B cell (primary cell): ENCODE results near the gene TMBIM6. TPM values are rescaled to one million over a fixed set of nuclear protein-coding genes. Genes with fewer than 3 reads are reported as not detected.

Experiments used
- ATAC-seq: fragments of 200-7000 bp; cut with Tn5 transposase; one replicate; pipeline ENCODE4 v1.10.0; 2021; ENCODE audit warnings: low read depth, mild to moderate bottlenecking, moderate number of reproducible peaks, moderate library complexity
- CTCF ChIA-PET: fragments of 350-600 bp; sonication (Branson Sonifier 250); formaldehyde crosslinking; loops from one replicate; lab custom pipeline; 2021; ENCODE audit warnings: antibody characterized with exemption, inconsistent platforms; lab: Charles Lee
- POLR2A ChIA-PET: fragments of 350-600 bp; sonication (Branson Sonifier 250); formaldehyde crosslinking; loops from one replicate; lab custom pipeline; 2021; ENCODE audit warnings: antibody characterized with exemption; lab: Charles Lee
- DNase-seq: peaks from one replicate; pipeline ENCODE4 v3.0.0; 2013
- H2AFZ ChIP-seq: 2 replicates; pipeline ENCODE4 v1.6.1; 2012; ENCODE audit warnings: mild to moderate bottlenecking, low read depth, low read length; ENCODE audit not compliant: insufficient read depth, poor library complexity, severe bottlenecking
- H3K27ac ChIP-seq, 2 donors: 1 replicate in 1 of 2; 2 replicates in 1 of 2; pipeline ENCODE4 v1.5.1; 2012 to 2013; ENCODE audit warnings: low read length in 2 of 2, mild to moderate bottlenecking in 2 of 2, moderate library complexity in 1 of 2
- H3K27me3 ChIP-seq, 4 experiments: fragments of 200-600 bp in 1 of 4; sonication (generic) in 1 of 4; replicated peaks in 1 of 4; 1 replicate in 2 of 4; 2 replicates in 2 of 4; pipeline versions ENCODE4 v1.6.1 to v1.7.0; 2013 to 2016; ENCODE audit warnings: low read length in 3 of 4, mild to moderate bottlenecking in 2 of 4, mixed read lengths in 1 of 4, moderate library complexity in 1 of 4; ENCODE audit not compliant: insufficient read depth in 4 of 4, control insufficient read depth in 3 of 4; ENCODE audit errors: control extremely low read depth in 1 of 4
- H3K36me3 ChIP-seq, 2 experiments: replicated peaks in 1 of 2; 1 replicate in 1 of 2; 2 replicates in 1 of 2; pipeline versions ENCODE4 v1.6.1 to v1.7.1; 2013; ENCODE audit warnings: low read length in 1 of 2; ENCODE audit not compliant: insufficient read depth in 2 of 2, control insufficient read depth in 1 of 2; ENCODE audit errors: control extremely low read depth in 1 of 2, extremely low read depth in 1 of 2
- H3K4me1 ChIP-seq, 2 donors: fragments of 200-600 bp in 1 of 2; sonication (generic) in 1 of 2; 1 replicate in 1 of 2; 2 replicates in 1 of 2; pipeline versions ENCODE4 v1.5.1 to v1.6.1; 2013 to 2017; ENCODE audit warnings: low read length in 2 of 2; ENCODE audit not compliant: control insufficient read depth in 2 of 2, insufficient read depth in 2 of 2
- H3K4me2 ChIP-seq: replicated peaks from 2 replicates; pipeline ENCODE3; 2012; ENCODE audit warnings: mild to moderate bottlenecking, low read depth, low read length; ENCODE audit not compliant: poor library complexity, severe bottlenecking
- H3K4me3 ChIP-seq, 5 experiments: fragments of 200-600 bp in 1 of 5; sonication (generic) in 1 of 5; 1 replicate in 3 of 5; 2 replicates in 2 of 5; pipeline versions ENCODE4 v1.5.1 to v1.7.0; 2011 to 2016; ENCODE audit warnings: low read length in 4 of 5, mild to moderate bottlenecking in 4 of 5, low read depth in 2 of 5, control low read depth in 1 of 5, moderate library complexity in 1 of 5; ENCODE audit not compliant: insufficient read depth in 1 of 5; ENCODE audit errors: control extremely low read depth in 1 of 5, extremely low read depth in 1 of 5
- H3K79me2 ChIP-seq: fragments of 200-600 bp; sonication (generic); one replicate; pipeline ENCODE4 v1.6.0; 2016; ENCODE audit warnings: low read length; ENCODE audit not compliant: control insufficient read depth, insufficient read depth
- H3K9ac ChIP-seq: fragments of 200-600 bp; sonication (generic); 2 replicates; pipeline ENCODE4 v1.6.1; 2017; ENCODE audit warnings: mild to moderate bottlenecking, low read length, moderate library complexity
- H3K9me3 ChIP-seq, 3 donors: one replicate each; pipeline versions ENCODE4 v1.6.1 to v1.7.1; 2013; ENCODE audit warnings: low read length in 2 of 3; ENCODE audit not compliant: control insufficient read depth in 2 of 3, insufficient read depth in 1 of 3; ENCODE audit errors: control extremely low read depth in 1 of 3
- H4K20me1 ChIP-seq: 2 replicates; pipeline ENCODE4 v1.6.0; 2012; ENCODE audit warnings: mild to moderate bottlenecking, low read length; ENCODE audit not compliant: insufficient read depth, control insufficient read depth, poor library complexity, severe bottlenecking
- H3K27ac Mint-ChIP-seq: one replicate; pipeline ENCODE4 v1.8.0; 2021; ENCODE audit warnings: mixed read lengths
- H3K27me3 Mint-ChIP-seq: one replicate; pipeline ENCODE4 v1.8.0; 2021; ENCODE audit warnings: mixed read lengths
- H3K4me1 Mint-ChIP-seq: one replicate; pipeline ENCODE4 v1.8.0; 2021; ENCODE audit warnings: mixed read lengths
- H3K4me3 Mint-ChIP-seq: one replicate; pipeline ENCODE4 v1.8.0; 2021; ENCODE audit warnings: mixed read lengths
- H3K9me3 Mint-ChIP-seq: one replicate; pipeline ENCODE4 v1.8.0; 2022; ENCODE audit warnings: mixed read lengths; ENCODE audit not compliant: insufficient read depth
- CTCF ChIP-seq: fragments of 200-600 bp; IDR thresholded peaks from one replicate; pipeline ENCODE4 v1.8.0; 2022; ENCODE audit warnings: antibody characterized with exemption, mild to moderate bottlenecking
- EZH2 ChIP-seq: IDR thresholded peaks from 2 replicates; pipeline ENCODE4 v1.6.1; 2012; ENCODE audit warnings: borderline replicate concordance, low read depth, mild to moderate bottlenecking, moderate library complexity, low read length; ENCODE audit not compliant: insufficient read depth, poor library complexity, severe bottlenecking
- WGBS: methylation state at CpG from one replicate; pipeline ENCODE4 v1.1.5; 2013; ENCODE audit warnings: missing lambda C conversion rate; ENCODE audit not compliant: insufficient coverage; 5-methylcytosine and 5-hydroxymethylcytosine counted together
- intact Hi-C: fragments of 100-400 bp; cut with micrococcal nuclease; formaldehyde crosslinking; loops from one replicate; pipeline ENCODE4 v1.10.0; 2022
- polyA plus RNA-seq: library from polyadenylated mRNA; depleted of rRNA; stranded (reverse); fragments of >200 nt; gene quantifications from 2 replicates; pipeline ENCODE4 v1.2.3, GENCODE V29; 2012
- total RNA-seq, 2 donors: library from RNA; stranded (reverse); fragments of 120-200 nt in 1 of 2; gene quantifications; 1 replicate in 1 of 2; 2 replicates in 1 of 2; pipeline versions ENCODE4 v1.2.3 to v1.2.4, GENCODE V29; 2013 to 2022

The TMBIM6 gene
- total and polyA plus RNA-seq, 2 donors (not counting 1 experiment from before 2014, with no cell fraction given), result 178 to 336 TPM

GRCh38 chr12:49798934-49799333 is 57.6 kb downstream of the TMBIM6 start:
- Histone ChIP-seq H3K4me2 (no peak overlapping the region), H3K27ac (no peak overlapping the region), H4K20me1 (no peaks in the 10 kb centered on the region), H3K4me1 (no peaks in the 10 kb centered on the region), H3K9me3 (no peaks in the 10 kb centered on the region), H3K36me3 (peaks cover 0 to 24% of the 10 kb centered on the region in 2 experiments), H3K4me3 (no peak overlapping the region), H3K27me3 (no peaks in the 10 kb centered on the region), H2AFZ (no peak overlapping the region), H3K79me2 (no peaks in the 10 kb centered on the region), H3K9ac (no peak overlapping the region)
- 92% methylated on average over 2 of the region's 2 CpGs for WGBS
- DNase-seq, result no peak
- Mint-ChIP-seq H3K4me3 (no peak overlapping the region), H3K27ac (peak overlapping the region; percentile 54), H3K27me3 (no peaks in the 10 kb centered on the region), H3K9me3 (no peaks in the 10 kb centered on the region), H3K4me1 (no peaks in the 10 kb centered on the region)
- TF ChIP-seq CTCF (no peak), EZH2 (no peak)
- ATAC-seq, result no peak
- CTCF ChIA-PET, result interaction anchor here (0.7 to 0.8 kb wide), 2 partner anchors 37 to 40 kb away, joined by 3 to 4 read pairs; no protein-coding TSS in a partner anchor
- POLR2A ChIA-PET, result no interaction called here
- intact Hi-C loops, result no loop called here

GRCh38 chr12:49800421-49801140 is 59.2 kb downstream of the TMBIM6 start:
- Histone ChIP-seq H4K20me1 (no peaks in the 10 kb centered on the region), H3K27ac (no peak overlapping the region), H3K9ac (no peak overlapping the region), H3K27me3 (no peaks in the 10 kb centered on the region), H2AFZ (no peak overlapping the region), H3K4me1 (no peaks in the 10 kb centered on the region), H3K4me2 (no peak overlapping the region), H3K4me3 (no peak overlapping the region), H3K36me3 (peaks cover 0 to 26% of the 10 kb centered on the region in 2 experiments), H3K79me2 (no peaks in the 10 kb centered on the region), H3K9me3 (no peaks in the 10 kb centered on the region)
- ATAC-seq (no peak), DNase-seq (no peak)
- WGBS, result 92% methylated on average over 6 of the region's 11 CpGs
- TF ChIP-seq EZH2 (no peak), CTCF (no peak)
- ChIA-PET POLR2A (no interaction called here), CTCF (interaction anchor here (0.6 to 1.7 kb wide), 3 partner anchors 23 to 380 kb away, joined by 4 read pairs; no protein-coding TSS in a partner anchor)
- H3K27ac Mint-ChIP-seq, result no peak overlapping the region
- no peaks in the 10 kb centered on the region for H3K27me3 Mint-ChIP-seq
- H3K4me3 Mint-ChIP-seq, result no peak overlapping the region
- H3K4me1 Mint-ChIP-seq, result no peaks in the 10 kb centered on the region
- intact Hi-C loops, result no loop called here
- H3K9me3 Mint-ChIP-seq, result no peaks in the 10 kb centered on the region
